GM21390 (cell line): Measurements from ENCODE around the gene EML6.
A peak's percentile ranks its signal among the peaks of the same experiment; 100 is the strongest.
"Not testable (repeated sequence)": the region's sequence is repeated elsewhere in the genome, so short reads cannot be mapped to it uniquely, and the experiment has no call there.

Source experiments
- ATAC-seq: cut with Tn5 transposase; IDR thresholded peaks from one replicate; pipeline ENCODE4 v1.9.1; 2021; ENCODE audit not compliant: unreplicated experiment

EML6 gene

DNA sequence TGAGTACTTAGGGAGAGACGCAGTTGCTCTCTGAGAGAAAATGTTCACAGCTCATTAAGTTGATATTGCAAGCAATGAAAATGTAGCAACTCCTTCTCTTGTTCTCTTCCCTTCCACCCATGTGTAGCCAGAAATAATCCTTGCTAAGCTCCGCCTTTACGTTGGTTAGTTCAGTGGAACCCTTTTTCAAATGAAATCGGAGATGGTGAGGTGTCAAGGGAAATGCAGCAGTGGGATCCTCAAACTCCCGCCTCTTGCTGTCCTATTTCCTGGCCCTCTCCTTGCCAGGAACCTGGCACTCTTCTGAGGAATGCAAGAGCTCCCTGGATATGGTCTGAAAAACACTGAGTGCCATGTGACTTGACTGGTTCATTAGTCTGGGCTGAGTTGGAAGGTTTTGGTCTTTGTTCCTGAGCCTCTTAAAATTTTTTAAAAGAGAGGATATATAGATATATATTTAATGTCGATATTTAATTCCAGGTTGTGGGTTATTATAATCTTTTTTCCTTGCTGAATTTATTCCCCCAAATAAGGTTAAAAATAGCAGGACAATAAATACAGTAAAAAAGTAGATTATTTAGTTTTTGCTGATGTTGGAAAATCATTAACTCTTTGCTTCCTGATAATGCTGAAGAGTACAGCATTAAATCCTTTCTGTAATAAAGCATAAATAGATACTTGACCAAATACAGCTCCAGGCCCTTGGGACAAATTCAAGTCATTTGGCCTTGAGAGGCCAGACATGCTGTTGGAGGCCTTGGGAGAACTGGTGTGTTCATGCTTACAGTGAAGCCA, 116.2 kb downstream of the EML6 start:
- no peak for ATAC-seq

DNA sequence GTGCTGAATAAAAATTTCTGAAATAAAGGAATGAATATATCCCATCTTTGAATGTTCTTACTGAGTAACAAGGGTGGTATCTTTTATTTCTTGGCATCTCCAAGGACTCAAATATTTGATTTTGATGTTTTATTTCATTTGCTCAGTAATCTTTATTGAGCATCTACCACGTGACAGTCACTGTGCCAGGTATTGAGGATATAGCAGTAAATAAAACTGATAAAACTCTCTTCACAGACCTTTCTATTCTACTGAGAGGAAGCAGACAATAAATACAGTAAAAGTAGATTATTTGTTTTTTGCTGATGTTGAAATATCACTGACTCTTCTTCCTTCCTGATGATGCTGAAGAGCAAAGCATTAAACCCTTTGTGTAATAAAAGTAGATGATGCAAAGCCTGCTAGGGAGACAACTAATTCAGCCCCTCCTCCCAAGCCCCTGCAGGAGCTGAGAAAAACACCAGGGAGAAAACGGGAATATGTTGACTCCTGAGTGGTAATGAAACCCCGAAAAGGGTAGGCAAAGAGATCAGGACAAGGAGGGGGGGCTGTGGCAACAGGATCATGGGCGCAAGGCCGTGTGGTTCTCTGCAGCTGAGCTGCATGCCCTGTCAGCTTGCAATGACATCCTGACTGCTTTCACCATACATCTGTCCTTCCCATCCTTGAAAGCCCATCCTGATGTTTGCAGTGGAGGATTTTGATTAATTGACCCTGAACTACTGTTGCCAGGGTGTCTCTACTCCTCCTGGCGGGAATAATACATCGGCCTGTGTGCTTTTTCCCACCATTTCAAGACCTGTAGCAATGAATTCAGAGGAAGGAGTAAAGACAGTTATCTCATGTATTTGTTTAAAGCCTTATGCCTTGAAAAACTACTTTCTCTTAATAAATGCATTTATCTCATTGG, 117.4 kb downstream of the EML6 start:
- no peak for ATAC-seq

DNA sequence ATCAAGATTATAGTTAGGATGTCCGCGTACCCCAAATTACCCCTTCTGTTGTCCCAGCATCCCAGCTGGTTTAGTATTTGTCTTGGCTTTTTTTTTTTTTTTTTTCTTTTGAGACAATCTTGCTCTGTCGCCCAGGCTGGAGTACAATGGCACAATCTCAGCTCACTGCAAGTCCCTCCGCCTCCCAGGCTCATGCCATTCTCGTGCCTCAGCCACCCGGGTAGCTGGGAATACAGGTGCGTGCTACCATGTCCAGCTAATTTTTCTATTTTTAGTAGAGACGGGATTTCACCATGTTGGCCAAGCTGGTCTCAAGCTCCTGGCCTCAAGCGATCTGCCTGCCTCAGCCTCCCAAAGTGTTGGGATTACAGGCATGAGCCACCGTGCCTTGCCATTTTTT, 118.0 kb downstream of the EML6 start:
- ATAC-seq, result not testable (repeated sequence)

DNA sequence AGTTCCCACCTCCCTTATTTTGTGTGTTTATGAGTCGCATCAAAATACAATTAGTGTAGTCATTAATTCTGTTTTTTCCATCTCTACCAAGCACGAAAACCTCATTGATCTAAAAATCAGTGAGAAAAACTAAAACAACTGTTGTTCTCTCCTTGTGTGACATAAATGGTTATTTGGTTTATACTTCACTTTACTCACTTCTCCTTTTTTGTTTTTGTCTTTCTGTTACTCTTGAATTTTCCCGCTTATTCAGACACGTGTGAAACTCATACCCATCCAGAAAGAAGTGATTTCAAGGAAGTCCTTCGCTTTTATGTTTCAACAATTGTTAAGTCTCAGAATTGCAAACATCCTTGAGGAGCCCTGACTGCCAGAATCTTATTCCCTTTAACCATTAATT, 121.6 kb downstream of the EML6 start:
- no peak for ATAC-seq

- no peak for ATAC-seq
Observed at GRCh38 chr2:54845514-54845913, 122.1 kb downstream of the EML6 start.

DNA sequence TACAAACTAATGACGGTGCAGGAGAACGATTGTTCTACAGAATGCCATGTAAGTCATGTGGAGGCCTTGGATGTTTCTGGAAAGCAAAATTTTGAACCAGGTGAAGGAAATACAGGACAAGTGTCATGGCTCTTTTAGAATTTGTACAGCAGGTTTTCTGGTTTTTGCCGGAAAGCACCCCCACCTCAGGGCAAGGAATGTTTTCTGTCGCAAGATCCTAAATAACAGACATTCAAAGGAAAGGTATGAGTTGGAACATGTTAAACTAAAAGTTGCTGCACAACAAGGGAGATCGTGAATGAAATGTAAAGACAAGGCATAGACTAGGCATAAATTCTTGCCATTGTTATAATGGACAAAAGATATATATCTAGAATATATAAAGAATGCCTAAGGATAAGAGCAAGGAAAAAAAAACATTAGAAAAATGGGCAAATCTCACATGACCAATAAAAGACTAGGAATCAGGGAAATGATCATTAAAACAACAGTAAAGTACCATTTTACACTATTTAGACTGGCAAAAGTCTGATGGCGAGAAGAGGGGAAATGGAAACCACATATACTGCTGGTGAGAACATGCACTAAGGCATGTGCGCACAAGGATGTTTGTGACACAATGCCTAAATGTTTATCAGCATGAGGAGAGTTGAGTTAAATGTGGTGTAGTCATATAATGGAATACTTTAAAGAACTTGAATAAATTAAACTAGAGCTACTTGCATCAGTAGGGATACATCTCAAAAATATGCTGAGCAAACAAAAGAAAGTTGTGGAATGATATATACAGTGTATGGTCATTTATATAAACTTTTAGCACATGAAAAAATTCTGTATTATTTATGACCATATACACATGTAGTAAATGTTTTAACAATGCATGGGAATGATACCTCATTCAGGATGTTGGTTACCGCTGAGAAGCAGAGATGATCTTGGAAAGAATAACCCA, 127.0 kb downstream of the EML6 start:
- no peak for ATAC-seq

DNA sequence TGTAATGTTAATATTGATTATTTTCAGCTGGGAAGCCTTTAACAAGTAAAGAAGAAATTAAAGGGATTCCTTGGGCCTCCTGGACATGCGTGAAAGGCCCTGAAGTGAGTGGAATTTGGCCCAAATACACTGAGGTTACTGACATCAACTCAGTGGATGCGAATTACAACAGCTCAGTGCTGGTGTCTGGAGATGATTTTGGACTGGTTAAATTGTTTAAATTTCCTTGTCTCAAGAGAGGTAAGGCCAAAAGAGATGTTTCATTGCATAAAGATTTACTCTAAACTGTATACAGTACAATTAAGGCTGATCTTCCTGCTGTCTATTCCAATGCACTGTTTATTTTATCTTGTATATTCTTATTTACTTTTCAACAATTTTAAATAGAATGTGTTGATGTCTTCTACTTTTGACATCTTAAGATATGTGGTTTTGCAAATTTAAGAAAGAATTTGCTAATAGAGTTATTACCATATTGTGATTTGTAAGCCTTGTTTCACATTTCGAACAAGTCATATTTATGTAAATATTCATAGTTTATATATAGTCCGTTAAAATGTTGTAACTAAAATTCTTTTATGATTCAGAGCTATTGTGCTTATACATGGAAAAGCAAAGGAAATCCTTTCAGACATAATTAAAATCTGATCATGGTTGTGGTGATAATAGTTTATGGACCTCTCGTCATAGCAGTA, 130.3 kb downstream of the EML6 start:
- ATAC-seq, result no peak

DNA sequence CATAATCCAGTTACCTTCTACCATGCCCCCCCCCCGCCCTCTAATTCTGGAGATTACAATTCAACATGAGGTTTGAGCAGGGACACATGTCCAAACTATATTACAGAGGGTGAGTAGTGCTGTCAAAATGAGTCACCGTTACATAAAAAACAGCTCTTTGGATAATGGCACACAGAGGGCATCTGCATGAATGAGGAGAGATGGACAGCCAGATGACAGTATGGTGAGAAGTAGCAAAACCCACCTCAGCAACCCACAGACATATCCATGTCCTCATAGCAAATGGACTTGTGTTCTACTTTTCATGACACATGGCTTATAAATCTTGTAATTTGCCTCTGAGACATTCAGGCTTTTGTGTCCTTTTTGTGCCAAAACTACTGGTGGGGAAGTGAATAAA, 132.0 kb downstream of the EML6 start:
- no peak for ATAC-seq

DNA sequence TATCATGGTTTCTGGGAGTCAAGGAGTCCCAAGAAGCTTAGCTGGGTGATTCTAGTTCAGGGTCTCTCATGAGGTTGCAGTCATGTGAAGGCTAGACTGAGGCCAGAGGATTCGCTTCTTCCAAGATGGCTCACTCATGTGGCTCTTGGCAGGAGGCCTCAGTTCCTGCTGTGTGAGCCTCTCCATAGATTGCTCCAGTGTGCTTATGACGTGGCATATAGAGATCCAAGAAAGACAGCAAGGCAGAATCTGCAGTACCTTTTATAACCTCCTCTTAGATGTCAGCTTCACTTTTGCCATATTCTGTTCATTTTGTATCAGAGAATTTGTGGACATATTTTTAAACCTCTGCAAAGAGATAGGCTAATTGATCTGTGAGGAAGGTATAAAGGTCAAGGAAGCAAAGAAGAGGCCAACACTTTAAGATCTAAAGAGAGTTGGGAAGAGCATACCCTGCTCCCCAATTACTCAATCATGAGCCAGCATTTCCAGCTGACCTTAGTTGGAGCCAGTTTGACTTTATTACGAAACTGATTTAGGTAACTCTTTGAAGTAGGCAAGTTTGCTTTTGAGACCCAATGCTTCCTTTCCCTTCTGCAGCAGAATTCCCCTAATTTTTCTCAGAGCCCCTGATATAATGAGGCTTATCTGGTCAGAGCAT, 134.7 kb downstream of the EML6 start:
- ATAC-seq, result no peak

- ATAC-seq, result no peak
Observed at GRCh38 chr2:54859416-54859815, 136.0 kb downstream of the EML6 start.

DNA sequence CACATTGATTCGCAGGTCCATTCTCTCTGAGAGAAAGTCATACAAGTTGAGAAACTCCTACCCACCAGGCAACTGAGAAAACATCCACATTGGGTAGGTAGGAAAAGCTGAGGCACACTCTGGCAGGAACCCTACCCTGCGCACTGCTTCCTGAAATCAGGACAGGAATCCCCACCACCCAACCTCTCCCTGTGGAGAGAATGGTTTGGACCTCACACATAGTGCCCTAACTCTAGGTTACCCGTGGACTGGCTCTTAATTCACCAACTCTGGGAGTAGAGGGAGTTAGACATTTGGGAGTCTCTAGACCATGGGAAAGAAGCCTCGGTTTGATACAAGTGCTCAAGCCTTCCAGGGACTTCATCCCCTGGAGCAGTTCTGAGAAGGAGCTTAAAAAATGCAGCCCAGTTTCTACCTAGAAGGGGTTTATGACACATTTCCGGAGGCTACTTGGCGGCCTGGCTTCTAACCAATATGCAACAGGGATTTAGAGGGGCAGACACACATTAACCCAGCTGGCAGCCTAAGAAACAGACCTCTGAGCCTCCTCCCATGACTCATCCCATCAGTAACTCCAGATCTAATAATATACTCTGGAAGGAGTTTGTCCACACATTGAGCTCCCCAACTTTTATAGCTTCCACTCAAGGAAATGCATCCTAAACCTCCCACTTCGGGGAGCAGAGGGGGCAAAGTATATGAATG, 136.7 kb downstream of the EML6 start:
- ATAC-seq, result no peak

GRCh38 chr2:54862229-54862628, 138.8 kb downstream of the EML6 start:
- ATAC-seq, result no peak

- no peak for ATAC-seq
Observed at GRCh38 chr2:54862742-54863141, 139.3 kb downstream of the EML6 start.

GRCh38 chr2:54863660-54864059, 140.2 kb downstream of the EML6 start:
- no peak for ATAC-seq

DNA sequence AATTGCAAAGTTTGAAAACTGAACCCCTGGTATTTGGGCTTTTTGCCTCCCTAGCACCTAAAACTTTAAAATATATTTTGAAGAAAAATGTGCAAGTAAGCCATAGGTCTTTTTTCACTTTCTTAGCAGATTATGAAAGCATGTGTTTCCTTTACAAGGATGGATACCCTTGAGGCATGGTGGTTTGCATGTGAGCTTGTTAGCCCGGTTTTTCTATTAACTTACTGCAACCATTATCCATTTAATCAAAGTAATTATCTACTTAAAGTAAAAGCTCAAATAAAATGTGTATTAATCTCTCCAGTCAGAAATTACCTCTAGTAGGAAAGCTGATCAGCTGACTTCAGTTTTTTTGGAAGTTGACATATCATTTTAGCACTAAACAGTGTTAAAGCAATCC, 140.6 kb downstream of the EML6 start:
- ATAC-seq, result no peak

DNA sequence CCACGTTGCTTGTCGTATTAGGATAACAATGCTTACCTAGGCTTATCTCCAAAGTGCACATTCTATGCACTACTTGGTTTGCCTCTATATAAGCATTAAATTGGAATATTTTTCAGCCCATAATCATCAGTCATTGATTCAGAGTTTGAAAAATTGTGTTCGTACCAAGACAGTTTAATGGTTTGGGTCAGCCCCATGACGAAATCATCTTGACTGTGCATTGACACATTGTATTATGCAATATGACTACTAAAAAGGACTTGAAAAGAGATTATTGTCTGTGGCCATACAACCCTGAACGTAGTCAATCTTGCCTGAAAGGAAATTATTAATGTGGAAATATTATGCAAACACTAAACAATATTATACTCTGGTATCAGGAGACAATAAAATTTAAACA, 141.3 kb downstream of the EML6 start:
- no peak for ATAC-seq

- ATAC-seq, result no peak
Observed at GRCh38 chr2:54866179-54866578, 142.7 kb downstream of the EML6 start.

DNA sequence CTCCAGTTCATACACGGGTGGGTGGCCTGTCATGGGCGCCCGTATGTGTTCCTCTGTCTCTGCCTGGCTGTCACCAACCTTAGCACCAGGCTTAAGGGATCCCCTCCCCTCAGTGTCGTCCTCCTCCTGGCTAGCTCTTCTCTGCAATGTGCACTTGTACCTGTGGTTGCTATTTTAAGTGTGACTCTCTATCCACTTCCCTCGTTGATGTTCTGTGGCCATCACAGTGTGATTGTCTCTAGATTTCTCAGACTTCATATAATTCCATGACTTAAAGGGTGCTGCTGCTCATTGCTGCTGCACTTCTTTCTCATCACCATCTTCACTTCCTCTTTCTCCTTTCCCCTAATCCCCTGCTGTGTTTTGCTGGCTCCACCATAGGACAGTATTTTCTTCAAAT, 143.4 kb downstream of the EML6 start:
- peak; percentile 85 for ATAC-seq

DNA sequence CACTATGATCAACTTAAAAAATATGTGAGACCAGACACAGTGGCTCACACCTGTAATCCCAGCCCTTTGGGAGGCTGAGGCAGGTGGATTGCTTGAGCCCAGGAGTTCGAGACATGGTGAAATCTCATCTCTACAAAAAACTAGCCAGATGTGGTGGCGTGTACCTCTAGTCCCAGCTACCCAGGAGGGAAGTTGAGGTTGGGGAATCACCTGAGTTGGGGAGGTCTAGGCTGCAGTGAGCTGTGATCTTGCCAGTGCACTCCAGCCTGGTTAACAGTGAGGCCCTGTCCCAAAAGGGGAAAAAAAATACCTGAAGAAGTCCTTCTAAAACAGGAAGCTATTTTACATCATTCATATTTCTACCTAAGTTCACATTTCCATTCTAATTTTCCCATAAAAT, 144.0 kb downstream of the EML6 start:
- peak; percentile 42 for ATAC-seq
